Astrocyte (in vitro differentiated cells and primary cell): ENCODE results near the gene ATRN. TPM values are rescaled to one million over a fixed set of nuclear protein-coding genes. Genes with fewer than 3 reads are reported as not detected.

Experiments
- DNase-seq: peaks from one replicate; pipeline ENCODE4 v3.0.0-alpha.2; 2010; ENCODE audit warnings: low read depth
- FAIRE-seq: peaks from 2 replicates; lab custom pipeline; 2011; peaks lifted over from hg19 to GRCh38; lab: Jason Lieb, UNC
- H2AFZ ChIP-seq: 2 replicates; pipeline ENCODE4 v1.6.0; 2012; ENCODE audit warnings: low read depth, low read length, inconsistent platforms
- H3K27ac ChIP-seq: 2 replicates; pipeline ENCODE4 v1.5.1; 2011; ENCODE audit warnings: low read depth, low read length, inconsistent platforms
- H3K27me3 ChIP-seq: 2 replicates; pipeline ENCODE4 v1.6.0; 2011; ENCODE audit warnings: low read length, inconsistent platforms; ENCODE audit not compliant: insufficient read depth
- H3K36me3 ChIP-seq: 2 replicates; pipeline ENCODE4 v1.5.1; 2011; ENCODE audit warnings: low read length, inconsistent platforms; ENCODE audit not compliant: insufficient read depth
- H3K4me1 ChIP-seq: 2 replicates; pipeline ENCODE4 v1.5.1; 2011; ENCODE audit warnings: low read length, inconsistent platforms; ENCODE audit not compliant: insufficient read depth
- H3K4me2 ChIP-seq: 2 replicates; pipeline ENCODE4 v1.6.0; 2012; ENCODE audit warnings: low read length, inconsistent platforms
- H3K4me3 ChIP-seq: 2 replicates; pipeline ENCODE4 v1.5.1; 2011; ENCODE audit warnings: low read depth, mild to moderate bottlenecking, low read length, inconsistent platforms; ENCODE audit not compliant: insufficient read depth
- H3K79me2 ChIP-seq: 2 replicates; pipeline ENCODE4 v1.6.0; 2012; ENCODE audit warnings: mild to moderate bottlenecking, low read length, inconsistent platforms; ENCODE audit not compliant: insufficient read depth
- H3K9ac ChIP-seq: 2 replicates; pipeline ENCODE4 v1.6.0; 2012; ENCODE audit warnings: mild to moderate bottlenecking, low read length, inconsistent platforms
- H3K9me3 ChIP-seq: 2 replicates; pipeline ENCODE4 v1.5.1; 2012; ENCODE audit warnings: low read depth, mild to moderate bottlenecking, low read length, inconsistent platforms; ENCODE audit not compliant: insufficient read depth
- H4K20me1 ChIP-seq: 2 replicates; pipeline ENCODE4 v1.6.0; 2012; ENCODE audit warnings: low read length, inconsistent platforms; ENCODE audit not compliant: insufficient read depth
- H3K27ac Mint-ChIP-seq: one replicate; pipeline ENCODE4 v1.8.0; 2021; ENCODE audit warnings: mild to moderate bottlenecking, mixed read lengths; ENCODE audit not compliant: unreplicated experiment
- H3K27me3 Mint-ChIP-seq: one replicate; pipeline ENCODE4 v1.8.0; 2021; ENCODE audit warnings: low read depth, mixed read lengths; ENCODE audit not compliant: unreplicated experiment
- H3K36me3 Mint-ChIP-seq: one replicate; pipeline ENCODE4 v1.8.0; 2021; ENCODE audit warnings: low read depth, mixed read lengths; ENCODE audit not compliant: unreplicated experiment
- H3K4me1 Mint-ChIP-seq: one replicate; pipeline ENCODE4 v1.8.0; 2021; ENCODE audit warnings: low read depth, mixed read lengths; ENCODE audit not compliant: unreplicated experiment
- H3K4me3 Mint-ChIP-seq: one replicate; pipeline ENCODE4 v1.8.0; 2021; ENCODE audit warnings: mild to moderate bottlenecking, moderate library complexity, mixed read lengths; ENCODE audit not compliant: unreplicated experiment
- H3K9me3 Mint-ChIP-seq: one replicate; pipeline ENCODE4 v1.8.0; 2021; ENCODE audit warnings: mild to moderate bottlenecking, mixed read lengths; ENCODE audit not compliant: unreplicated experiment
- EZH2 ChIP-seq: IDR thresholded peaks from 2 replicates; pipeline ENCODE4 v1.6.1; 2012; ENCODE audit warnings: mild to moderate bottlenecking, low read length, inconsistent platforms; ENCODE audit not compliant: insufficient read depth
- total RNA-seq: library from RNA; stranded (reverse); gene quantifications from 2 replicates; pipeline ENCODE4 v1.2.1, GENCODE V29; 2021
- TF ChIP-seq, protein P1 (sequence below): IDR thresholded peaks from 2 replicates; pipeline ENCODE4 v1.5.1; 2011; ENCODE audit warnings: low read depth, mild to moderate bottlenecking, inconsistent platforms, low read length, moderate library complexity; ENCODE audit not compliant: insufficient read depth

ATRN gene
- total RNA-seq, 1 donor from 2014 or later = 33.8 TPM

- H3K27ac ChIP-seq = no peak overlapping the region
- H3K36me3 ChIP-seq = no peaks in the 10 kb centered on the region
- H3K4me1 ChIP-seq = no peaks in the 10 kb centered on the region
- peaks cover 67% of the 10 kb centered on the region for H3K27me3 Mint-ChIP-seq
- H3K4me2 ChIP-seq = no peak overlapping the region
- no peaks in the 10 kb centered on the region for H4K20me1 ChIP-seq
- no peak overlapping the region for H3K9ac ChIP-seq
- H3K27ac Mint-ChIP-seq = no peak overlapping the region
- no peaks in the 10 kb centered on the region for H3K9me3 ChIP-seq
- H3K27me3 ChIP-seq = peaks cover 29% of the 10 kb centered on the region
- H3K79me2 ChIP-seq = no peaks in the 10 kb centered on the region
- H3K4me3 Mint-ChIP-seq = no peak overlapping the region
- H3K4me3 ChIP-seq = no peak overlapping the region
- DNase-seq (no peak), FAIRE-seq (no peak)
- no peak overlapping the region for H2AFZ ChIP-seq
- H3K9me3 Mint-ChIP-seq = no peaks in the 10 kb centered on the region
- no peak for TF ChIP-seq EZH2
- TF ChIP-seq, protein P1, sequence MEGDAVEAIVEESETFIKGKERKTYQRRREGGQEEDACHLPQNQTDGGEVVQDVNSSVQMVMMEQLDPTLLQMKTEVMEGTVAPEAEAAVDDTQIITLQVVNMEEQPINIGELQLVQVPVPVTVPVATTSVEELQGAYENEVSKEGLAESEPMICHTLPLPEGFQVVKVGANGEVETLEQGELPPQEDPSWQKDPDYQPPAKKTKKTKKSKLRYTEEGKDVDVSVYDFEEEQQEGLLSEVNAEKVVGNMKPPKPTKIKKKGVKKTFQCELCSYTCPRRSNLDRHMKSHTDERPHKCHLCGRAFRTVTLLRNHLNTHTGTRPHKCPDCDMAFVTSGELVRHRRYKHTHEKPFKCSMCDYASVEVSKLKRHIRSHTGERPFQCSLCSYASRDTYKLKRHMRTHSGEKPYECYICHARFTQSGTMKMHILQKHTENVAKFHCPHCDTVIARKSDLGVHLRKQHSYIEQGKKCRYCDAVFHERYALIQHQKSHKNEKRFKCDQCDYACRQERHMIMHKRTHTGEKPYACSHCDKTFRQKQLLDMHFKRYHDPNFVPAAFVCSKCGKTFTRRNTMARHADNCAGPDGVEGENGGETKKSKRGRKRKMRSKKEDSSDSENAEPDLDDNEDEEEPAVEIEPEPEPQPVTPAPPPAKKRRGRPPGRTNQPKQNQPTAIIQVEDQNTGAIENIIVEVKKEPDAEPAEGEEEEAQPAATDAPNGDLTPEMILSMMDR = no peak
- H3K36me3 Mint-ChIP-seq = peaks cover 2% of the 10 kb centered on the region
- no peaks in the 10 kb centered on the region for H3K4me1 Mint-ChIP-seq
Measured at GRCh38 chr20:3661814-3662665, 191.2 kb downstream of the ATRN start.

DNA sequence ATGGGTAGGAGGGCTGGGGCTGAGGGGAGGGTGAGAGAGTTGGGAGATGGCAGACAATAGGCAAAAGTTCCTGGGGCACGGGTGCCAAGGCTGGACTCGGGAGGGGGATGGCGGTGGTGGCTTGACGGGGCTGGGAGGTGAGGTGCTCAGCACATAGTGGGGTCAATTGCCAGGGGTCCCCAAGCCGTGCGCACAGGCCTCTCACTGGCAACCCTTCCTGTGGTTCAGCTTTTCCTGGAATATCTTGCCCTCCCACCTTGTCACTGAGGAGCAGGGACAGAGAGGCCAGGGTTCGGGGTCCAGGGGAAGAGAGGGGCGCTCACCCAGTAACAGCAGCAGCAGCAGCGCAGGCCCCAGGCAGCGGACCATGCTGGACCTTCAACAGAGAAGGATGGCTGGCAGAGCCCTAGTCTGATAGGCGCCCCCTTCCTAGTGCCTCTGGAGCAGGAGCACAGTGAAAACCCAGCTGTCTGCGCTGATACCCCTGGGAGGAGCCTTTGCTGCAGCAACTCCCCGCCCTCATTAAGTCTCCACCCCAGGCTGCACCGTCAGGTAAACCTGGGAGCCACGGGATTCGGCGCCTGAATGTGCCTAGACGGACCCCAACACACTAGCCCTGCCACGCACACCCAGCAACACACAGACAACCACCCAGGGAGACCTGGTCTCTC is 192.3 kb downstream of the ATRN start, which contains the start of gene GFRA4:
TSS of gene GFRA4 (minus strand) at position 369 of the 671 bp plus-strand sequence. CDS start at position 369, 0 bp downstream.
- H3K27me3 Mint-ChIP-seq = peaks cover 62% of the 10 kb centered on the region
- H3K4me3 Mint-ChIP-seq = no peak within 1 kb of the TSS
- H3K36me3 ChIP-seq = no peaks in the 10 kb centered on the region
- no peaks in the 10 kb centered on the region for H3K4me1 Mint-ChIP-seq
- H3K9me3 ChIP-seq = no peaks in the 10 kb centered on the region
- no peaks in the 10 kb centered on the region for H3K4me1 ChIP-seq
- FAIRE-seq (no peak), DNase-seq (no peak)
- no peaks in the 10 kb centered on the region for H3K9me3 Mint-ChIP-seq
- H3K4me2 ChIP-seq = no peak within 1 kb of the TSS
- H2AFZ ChIP-seq = no peak within 1 kb of the TSS
- H3K27me3 ChIP-seq = peaks cover 26% of the 10 kb centered on the region
- no peak for TF ChIP-seq EZH2
- TF ChIP-seq, protein P1 = no peak
- peaks cover 2% of the 10 kb centered on the region for H3K36me3 Mint-ChIP-seq
- H3K79me2 ChIP-seq = no peaks in the 10 kb centered on the region
- H3K4me3 ChIP-seq = no peak within 1 kb of the TSS
- no peak within 1 kb of the TSS for H3K27ac Mint-ChIP-seq
- H3K27ac ChIP-seq = no peak within 1 kb of the TSS
- H3K9ac ChIP-seq = no peak within 1 kb of the TSS
- no peaks in the 10 kb centered on the region for H4K20me1 ChIP-seq
